SHP77 treated with DMSO at 0.1 percent for 48 hours (cell line): Measurements from ENCODE around the gene NEGR1.

Experiments used
- DNase-seq: peaks from one replicate; lab custom pipeline; 2025; lab: John Stamatoyannopoulos, UW

Gene NEGR1

DNA sequence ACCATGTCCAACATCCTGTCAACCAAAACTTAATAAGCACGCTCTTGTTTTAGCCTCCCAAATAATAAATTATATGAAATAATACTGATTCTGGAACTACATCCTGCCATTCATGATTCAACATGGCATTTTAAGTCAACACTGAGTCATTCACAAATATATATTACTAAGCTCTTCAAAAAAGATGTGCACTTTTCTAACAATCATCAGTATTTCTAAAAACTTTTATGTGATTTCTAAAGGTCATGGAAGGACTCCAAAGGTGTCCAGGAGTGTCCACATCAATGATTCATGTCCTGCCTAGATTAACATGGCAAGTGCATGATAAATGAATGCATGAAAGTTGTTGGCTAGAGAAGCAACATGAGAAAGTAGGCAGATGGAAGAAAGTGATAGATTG, 51.6 kb downstream of the NEGR1 start:
- DNase-seq: no peak

DNA sequence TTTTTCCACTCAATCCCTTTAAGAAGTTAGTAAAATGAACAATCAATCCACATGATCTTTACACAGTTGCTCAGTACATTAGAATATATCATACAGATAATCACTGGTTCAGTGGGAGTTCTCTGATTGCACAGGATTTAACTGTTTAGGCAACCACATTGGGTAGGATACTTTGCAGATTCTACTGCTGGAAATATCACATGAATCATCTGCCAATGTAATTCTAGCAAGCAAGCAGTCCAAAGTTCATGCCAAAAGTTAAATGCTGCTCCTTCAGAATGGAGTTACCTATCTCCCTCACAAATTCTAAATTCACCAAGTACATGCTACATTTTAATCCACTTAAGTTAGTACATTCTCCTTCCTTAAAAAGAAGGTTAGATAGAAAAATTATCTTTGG, 52.4 kb downstream of the NEGR1 start:
- DNase-seq: no peak

DNA sequence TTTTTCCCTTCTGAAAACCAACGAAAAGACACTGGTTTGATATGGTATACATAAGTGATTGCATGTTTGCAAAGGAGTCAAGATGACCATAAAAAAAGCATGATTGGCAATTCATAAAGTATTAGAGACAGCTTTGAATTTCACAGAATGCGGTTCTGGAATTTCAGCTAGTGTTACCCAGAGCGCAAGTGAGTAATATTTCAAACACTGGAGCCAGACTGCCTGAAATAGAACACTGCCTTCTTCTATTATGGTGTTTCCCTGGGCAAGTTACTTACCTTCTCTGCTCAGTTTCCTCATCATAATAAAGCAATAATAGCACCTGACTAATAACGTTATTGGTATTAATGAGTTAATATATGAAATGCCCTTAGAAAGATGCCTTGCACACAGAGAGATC, 54.7 kb downstream of the NEGR1 start:
- DNase-seq: no peak

DNA sequence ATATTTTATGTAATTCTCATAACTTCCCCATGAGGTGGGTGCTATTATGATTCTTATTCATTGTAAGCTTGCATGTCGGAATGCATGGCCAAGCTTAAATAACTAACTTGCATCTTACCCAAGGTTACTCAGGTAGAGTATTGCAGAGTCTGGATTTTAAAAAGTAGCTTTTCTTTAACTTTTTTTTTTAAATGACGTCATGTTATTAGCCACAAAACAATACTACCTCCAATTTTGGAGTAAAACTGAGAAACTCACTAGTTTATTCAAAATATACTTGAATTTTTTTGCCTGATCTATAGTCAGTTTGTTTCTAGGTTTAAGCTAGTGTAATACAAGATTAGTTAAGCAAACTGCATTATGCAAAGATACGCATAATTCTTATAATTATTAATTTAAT, 57.8 kb downstream of the NEGR1 start:
- no peak for DNase-seq

DNA sequence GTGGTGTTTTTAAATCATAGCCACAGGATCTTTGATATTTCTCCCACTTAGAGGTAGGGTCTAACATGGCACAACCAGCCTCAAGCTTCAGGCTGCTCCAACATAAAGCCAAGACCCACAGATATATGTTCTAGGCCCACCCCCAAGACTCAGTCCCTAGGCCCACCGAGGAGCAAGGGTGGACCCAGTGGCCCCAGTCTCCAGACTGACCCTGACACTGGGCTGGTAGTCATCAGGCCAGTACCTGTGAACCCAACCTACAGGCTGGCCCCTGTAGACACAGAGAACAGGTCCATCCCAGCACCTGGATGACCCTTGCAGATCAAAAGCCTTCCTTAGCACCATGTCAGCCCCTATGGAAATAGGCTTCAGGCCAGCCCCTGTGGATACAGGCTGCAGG, 60.5 kb downstream of the NEGR1 start:
- DNase-seq: no peak

DNA sequence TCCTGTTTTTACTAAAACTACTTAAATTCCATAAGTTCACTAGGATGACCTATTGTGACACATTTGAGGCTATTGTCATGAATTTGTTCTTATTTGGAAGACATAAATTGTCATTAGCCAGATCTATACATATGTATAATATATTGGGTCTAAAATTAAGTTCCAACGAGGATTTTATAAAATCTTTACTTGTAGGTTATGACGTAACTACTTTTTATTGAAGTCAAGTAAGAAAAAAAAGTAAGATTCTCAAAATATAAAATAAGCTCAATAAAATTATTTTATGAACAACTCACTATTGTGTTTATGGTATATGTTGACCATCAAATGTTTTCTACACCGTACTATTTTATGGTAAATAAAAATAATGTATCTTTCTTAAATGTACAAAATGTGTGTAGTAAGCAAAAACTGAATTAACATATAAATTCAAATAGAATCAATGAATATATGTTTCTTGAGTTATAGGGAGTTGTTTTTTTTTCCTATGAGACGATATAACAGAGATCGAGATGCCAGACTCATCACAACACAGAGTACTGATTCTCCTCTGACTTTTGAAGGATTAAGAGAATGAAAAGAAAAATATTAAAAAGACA, 64.1 kb downstream of the NEGR1 start:
- no peak for DNase-seq

DNA sequence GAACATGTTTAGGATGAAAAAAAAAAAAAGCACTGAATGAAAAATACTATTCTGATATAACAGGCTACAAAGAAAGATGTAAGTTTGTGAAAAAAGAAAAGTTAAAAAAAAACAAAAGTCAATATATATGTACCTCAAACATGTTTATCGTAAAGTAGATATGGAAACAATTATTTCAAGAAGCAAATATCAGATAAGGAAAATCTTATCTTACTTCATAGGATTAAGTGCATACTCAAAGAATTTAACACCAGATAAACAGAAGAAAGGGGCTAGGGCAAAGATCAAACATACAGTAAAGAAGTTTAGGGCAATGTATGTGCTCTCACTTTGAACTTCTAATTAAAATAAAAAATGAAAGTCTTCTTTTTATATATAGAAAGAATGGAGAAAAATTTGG, 75.3 kb downstream of the NEGR1 start:
- no peak for DNase-seq

DNA sequence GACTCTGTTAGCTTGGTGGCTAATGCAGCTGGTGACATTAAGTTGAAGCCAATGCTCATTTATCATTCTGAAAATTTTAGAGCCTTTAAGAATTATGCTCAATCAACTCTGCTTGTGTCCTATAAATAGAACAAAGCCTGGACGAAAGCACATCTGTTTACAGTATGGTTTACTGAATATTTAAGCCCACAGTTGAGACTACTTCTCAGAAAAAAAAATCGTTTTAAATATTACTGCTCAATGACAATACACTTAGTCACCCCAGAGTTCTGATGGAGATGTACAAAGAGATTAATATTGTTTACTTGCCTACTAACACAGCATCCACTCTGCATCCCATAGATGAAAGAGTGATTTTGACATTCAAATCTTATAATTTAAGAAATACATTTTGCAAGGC, 79.6 kb downstream of the NEGR1 start:
- DNase-seq: no peak

DNA sequence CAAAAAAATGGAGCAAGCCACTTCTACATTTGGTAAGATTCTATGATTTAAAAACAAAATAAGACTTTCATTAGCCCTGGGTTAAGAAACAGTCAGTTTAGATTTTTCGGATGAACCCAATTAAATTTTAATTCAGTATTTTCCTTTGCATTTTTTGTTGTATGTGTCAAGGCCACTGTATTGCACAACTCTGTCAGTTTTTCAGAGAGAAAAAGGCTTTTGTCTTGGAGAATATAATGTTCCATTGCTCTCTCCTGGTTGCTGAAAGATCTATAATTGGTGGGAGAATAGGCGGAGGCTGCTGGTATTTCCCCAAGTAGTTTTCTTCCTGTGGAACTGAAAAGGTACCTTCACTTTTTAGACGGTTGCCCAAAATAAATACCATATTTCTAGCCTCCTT, 84.6 kb downstream of the NEGR1 start:
- DNase-seq: no peak

DNA sequence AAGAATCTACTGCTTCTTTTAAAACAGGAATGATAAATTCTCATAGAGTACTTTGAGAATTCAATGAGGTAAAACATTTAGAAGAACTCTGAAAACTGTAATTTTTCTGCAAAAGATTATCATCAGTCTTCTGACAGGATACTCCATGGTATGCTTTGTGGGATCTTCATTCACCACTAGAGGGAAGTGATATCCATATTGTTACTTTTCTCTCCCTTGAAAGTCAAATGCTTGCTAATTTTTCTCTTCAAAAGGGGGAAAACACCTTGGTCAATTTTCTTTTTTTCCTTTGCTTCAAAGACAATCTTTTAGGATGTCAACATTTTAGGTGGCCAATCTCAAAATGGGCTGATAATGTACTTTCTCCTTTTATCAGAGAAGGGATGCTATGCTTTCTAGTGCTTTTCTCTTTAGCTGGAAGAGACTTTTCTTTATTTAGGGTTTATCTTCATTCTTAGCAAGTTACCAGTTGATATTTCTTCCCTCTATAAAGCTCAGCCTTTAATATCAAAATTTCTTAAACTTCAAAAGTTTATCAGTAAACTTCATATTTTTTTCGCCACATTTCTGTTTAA, 95.5 kb downstream of the NEGR1 start:
- DNase-seq: no peak

DNA sequence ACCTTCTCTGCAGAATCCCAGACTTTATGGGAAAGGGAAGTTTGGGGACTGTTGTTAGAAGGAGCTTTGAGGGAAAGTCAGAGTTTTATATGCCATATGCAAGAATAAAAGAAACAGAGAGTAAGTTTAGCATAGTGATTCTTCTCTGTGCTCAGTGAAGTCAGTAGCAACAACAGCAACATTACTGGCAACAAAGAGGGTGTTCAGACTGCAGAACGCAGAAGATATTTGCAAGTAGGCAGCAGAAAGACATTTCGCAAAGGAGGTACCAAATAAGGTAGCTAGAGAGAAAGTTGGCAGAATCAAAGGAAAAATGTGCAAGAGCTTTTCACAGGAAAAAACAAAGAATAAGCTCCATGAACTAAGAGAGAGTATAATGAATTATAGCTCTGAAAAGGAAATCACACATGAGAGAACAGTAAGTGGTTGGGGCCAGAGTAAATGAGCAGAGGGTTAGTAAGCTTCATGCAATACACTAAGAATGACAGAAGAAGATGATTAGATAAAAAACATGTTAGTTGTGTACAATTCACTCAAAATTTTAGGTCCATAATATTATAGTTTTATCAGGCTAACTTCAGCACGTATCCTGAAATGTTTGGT, 98.1 kb downstream of the NEGR1 start:
- no peak for DNase-seq

DNA sequence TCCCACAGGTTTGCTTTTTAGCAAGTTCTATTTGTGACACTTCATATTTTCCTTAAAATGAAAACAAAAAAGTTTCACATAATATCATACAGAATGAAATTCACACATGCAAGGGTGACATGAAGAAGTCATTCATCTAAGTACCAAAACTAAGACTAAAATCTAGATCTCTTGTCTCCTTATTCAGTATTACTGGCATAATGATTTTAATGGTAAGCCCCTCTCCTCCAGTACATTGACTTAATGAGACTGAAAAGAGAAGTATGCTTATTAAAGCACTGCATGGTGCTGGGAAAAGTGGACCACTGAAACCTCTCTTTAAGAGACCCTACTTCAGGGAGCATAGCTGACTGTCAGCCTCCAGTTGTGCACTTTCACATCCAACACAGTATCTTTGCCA, 99.5 kb downstream of the NEGR1 start:
- no peak for DNase-seq

DNA sequence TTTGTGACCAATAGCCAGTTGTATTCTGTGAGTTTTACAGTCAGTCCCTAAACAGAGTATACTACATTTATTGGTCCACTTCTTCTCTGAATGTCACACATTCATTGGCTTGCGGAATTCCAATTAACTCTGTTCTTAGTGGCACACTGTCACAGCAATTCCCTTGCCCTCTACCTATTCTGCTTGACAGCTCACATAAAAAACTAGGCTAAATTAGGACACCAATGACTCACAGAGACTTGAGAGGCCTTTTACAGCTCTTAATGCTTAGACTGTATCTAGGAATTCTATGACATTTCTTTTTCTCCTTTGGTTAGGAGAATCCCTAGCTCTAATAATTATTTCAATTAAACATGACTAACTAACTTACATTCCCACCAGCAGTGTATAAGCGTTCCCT, 104.1 kb downstream of the NEGR1 start:
- DNase-seq: no peak

DNA sequence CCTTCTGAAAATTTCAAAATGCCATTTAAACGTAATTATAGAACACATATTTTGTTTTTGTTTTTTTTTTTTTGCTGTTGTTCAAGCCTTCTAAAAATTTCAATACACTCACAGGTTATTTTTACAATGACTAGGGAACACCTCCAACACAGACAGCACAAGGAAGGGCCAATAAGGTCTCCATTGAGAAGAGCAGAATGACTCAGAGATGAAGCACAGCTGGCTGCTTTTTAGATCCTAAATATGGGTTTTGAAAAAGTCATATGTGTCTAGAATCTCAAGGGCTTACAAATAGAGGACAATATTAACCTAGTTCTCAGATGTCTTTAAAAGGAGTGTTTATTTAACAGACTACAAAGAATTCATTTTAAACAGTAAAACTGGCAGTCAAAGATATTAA, 104.6 kb downstream of the NEGR1 start:
- no peak for DNase-seq

DNA sequence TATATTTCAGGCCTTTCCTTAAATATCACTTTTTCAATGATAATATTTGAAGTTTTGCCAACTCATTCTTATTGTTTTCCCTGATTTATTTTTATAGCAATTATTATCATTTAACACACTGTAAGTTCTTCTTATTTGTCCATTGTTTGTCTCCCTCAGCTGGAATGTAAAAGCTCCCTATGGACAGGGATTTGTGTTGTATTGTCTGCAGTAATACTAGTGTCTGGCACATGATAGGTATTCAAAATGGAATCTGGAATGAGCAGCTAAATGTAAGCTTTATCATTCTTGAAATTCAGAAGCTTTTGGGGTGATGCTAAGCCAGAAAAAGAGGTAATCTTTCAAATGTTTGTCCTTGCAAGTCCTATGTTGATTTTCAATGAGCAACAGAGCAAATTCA, 112.1 kb downstream of the NEGR1 start:
- DNase-seq: no peak

DNA sequence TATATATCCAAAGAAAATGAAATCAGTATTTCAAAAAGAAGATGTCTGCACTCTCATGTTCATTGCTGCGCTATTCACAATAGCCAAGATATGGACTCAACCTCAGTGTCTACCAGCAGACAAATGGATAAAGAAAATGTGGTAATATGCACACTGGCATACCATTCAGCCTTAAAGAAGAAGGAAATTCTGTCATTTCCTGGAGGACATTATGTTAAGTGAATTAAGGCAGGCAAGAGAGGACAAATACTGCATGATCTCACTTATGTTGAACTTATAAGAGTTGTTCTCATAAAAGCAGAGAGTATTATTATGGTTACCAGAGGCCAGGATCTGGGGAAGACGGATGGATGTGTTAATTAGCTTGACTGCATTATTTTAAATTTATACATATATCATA, 115.9 kb downstream of the NEGR1 start:
- no peak for DNase-seq

DNA sequence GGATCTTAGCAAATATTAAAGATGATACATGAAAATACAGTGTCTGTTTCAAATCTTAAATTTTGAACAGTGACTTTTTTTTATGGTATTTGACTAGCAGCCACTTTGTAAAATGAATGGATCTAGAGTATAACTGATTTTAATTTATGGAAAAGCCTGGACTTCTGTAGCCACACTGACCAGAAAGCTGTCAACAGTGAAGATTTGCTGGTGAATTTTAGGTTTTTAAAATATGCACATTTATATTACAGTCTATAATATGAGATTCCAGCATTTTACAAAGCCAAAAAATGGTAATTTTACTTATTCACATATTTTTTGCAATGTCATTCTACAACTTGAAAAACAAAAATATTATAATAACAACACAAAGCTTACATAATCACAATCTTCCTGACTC, 131.8 kb downstream of the NEGR1 start:
- DNase-seq: no peak

DNA sequence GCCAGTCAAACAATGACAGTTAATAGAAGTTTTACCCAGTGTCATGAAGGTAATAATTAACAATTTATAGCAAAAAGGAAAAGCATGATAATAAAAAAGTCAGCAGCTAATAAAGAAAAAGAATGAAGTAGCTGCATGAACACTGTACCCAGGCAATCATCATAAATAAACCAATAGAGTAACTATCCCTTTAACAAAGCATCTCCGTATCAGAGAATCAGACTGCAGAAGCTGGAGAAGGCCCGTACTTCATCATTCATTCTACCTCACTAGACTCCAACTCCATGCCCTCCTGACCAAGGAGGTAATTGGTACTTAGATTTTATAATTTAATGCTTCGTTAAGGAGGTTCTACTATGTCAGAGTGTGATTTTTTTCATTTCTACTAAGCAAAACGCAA, 140.5 kb downstream of the NEGR1 start:
- DNase-seq: no peak

DNA sequence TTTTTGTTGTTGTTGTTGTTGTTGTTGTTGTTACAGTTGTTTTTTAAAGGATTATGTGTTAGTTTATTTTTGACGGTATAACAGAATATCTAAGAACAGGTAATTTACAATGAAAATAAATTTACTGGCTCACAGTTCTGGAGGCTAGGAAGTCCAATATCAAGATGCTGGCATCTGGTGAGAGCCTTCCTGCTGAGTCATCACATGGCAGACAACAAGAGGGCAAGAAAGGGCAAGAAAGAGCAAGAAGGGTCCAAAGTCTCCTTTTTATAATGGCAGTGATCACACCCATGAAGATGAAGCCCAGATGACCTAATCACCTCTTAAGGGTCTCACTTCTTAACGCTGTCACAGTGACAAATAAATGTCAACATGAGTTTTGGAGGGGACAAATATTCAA, 142.1 kb downstream of the NEGR1 start:
- no peak for DNase-seq

DNA sequence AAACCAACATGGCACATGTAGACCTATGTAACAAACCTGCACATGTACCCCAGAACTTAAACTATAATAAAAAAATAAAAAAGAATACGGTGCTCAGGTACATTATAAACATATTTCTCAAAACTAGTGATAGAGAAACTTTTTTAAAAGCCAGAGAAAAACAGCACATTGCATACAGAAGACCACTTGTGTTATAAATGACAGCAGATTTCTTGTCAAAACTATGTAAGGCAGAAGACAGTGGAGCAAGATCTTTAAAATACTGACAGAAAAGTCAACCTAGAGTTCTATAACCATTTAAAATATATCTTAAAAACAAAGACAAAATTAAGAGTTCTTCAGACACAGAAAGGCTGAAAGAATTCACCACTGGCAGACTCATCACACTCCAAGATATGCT, 144.7 kb downstream of the NEGR1 start:
- no peak for DNase-seq

DNA sequence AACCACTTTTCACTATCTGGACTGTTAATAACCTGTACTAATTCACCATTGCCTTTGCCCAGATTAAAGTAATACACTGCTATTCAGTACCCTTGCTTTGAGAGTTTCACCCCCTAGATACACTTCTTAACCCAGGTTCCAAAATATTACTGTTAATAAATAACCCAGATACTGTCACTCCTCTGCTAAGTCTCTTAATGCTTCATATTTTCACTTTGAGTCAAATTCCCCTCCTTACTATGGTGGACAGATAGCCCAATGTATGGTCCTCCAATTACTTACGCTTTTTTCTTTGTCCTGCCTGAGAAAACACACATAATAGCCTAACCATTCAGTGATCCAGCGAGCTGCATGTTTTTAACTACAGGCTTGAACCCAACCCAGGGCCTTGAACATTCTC, 152.5 kb downstream of the NEGR1 start:
- DNase-seq: no peak

DNA sequence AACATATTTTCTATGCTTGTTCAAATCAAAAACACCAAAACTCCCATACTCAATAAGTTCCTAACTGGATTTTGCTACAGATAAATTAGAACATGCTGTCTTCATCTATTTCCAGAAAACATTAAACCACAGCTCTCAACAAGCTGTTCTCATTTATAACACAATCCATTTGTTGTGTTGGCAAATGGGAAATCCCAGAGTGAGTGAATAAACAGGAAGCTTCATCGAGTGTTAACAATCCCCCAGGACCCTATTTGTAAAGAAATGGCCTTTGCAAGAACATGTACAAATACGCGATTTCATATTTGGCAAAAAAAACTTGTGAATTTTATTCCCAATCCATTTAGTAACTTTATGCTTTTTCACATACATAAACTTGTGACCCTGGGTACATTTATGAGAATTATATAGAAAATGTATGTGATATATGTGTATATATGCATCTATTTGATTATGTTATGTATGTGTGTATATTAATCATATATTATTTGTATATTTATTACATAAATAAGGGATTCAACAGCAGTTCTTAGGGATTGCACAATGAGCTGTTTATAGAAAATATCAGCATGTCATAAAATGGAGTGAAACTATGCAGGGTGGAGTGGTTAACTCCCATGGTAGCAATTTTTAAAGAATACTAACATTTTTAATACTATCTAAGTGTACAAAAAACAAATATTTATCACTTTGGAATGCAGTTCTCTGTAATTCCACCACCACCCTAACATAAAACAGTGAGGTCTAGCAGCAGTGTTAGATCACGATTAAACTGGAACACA, 160.0 kb downstream of the NEGR1 start:
- no peak for DNase-seq

DNA sequence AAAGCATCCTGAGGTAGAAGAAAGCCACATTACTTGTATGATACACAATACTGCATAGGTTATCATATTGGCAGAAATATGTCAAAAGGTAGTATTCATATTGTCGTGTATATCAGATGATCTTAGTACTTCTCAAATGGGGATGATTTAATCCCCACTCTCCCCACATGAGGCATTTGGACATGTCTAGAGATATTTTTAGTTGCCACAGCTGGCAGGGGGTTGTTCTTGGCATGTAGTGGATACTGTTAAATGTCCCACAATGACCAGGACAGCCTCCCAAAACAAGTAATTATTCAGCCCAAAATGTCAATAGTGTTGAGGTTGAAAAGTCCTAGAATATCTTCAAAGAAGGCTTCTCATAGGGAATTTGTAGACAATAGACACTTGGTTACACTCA, 162.8 kb downstream of the NEGR1 start:
- no peak for DNase-seq
